Stimulated activated CD8-positive, alpha-beta memory T cell treated with anti-CD3 and anti-CD28 coated beads, Interleukin-15, amount 100 ng/mL, for 1 hour (primary cell): ENCODE data around the gene SOS1.
"Not testable (repeated sequence)": the region's sequence is repeated elsewhere in the genome, so short reads cannot be mapped to it uniquely, and the experiment has no call there.

Source experiments
- DNase-seq: peaks from one replicate; pipeline ENCODE4 v3.0.0-alpha.2; 2020; ENCODE audit warnings: low read depth

The SOS1 gene

DNA sequence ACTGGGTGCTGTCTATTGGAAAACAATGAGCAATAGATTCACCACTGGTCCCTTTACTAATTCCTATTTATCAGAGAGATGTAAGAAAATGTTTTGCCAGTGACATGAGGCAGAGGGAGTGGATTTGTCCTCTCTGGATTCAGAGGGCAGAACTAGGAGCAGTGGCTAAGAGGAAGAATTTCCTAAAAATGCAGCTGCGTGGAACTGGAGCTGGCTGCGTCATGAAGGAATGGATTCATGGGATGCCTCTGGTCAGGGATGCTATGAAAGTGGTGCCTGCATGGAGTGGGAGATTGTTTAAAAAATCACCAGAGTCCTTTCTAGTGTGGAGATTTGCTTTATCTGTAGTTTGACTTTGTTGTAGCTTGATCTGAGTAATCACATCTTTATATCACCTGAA is 152.8 kb downstream of the SOS1 start:
- no peak for DNase-seq

DNA sequence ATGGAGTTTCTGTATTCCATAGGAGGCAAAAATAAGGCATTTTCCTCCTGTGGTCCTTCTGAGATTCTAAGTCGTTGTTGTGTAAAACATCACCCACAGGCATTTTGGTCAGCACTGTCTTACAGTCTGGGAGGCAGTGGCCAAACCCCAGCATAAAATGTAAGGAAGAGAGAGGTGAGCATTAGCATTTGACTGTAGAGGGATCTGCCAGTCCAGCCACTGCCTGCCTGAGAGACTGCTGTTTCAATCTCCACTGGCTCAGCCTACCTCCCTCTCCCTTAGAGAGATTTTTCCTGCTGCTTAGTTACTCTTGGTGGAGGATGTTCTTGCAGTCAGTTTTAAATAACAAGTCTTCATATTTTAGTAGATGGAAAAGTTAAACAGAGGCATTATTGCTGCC is 154.2 kb downstream of the SOS1 start:
- no peak for DNase-seq

DNA sequence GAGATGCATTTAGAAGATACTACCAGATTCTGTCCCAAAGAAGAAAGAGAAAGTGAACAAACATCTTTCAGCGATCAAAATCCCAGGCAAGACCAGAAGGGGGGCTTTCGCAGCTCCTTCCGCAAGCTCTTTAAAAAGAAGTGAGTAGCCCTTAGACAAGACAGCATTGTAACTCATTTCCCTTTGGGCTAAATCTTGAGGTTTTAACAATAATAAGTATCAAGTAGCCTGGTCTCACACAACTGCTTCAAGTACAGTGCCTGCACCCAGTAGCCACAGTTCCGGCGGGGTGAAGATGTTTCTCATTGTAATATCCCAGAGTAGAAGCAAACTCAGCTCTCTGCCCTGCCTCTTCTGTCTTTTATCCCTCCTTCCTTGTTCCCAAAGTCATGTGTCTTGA is 154.8 kb downstream of the SOS1 start:
- no peak for DNase-seq

DNA sequence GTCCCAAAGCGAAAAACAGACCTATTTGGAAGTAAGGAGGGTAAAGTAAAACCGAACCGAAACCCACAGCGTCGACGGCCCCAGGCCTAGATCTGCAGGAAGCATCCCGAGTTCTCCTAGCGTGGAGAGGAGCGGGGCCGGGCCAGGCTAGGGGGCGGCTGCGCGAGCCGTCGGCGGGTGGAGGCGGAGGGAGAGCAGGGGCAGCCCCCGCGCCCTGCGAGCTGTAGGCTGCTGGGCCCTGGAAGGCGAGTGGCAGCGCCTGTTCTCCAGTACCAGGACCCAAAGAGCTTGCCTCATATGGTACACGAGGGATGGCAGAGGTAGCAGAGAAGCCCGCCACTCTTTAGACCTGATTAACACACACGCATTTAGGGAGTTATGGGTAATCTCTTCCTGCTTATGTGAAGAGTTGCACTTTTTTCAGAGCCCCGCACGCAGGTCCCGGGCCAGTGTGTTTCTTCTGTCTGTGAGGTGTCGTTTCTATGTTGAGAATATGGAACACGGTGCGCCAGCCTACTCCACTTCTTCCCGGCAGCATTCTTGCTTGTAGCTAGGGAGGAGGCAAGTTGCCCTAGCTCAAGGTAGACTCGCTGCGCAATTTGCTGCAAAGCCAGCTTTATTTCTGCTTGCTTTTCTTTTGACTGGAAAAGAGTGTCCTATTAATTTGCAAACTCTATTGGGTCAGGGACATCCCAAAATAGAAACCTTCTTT is 160.1 kb downstream of the SOS1 start:
- no peak for DNase-seq

DNA sequence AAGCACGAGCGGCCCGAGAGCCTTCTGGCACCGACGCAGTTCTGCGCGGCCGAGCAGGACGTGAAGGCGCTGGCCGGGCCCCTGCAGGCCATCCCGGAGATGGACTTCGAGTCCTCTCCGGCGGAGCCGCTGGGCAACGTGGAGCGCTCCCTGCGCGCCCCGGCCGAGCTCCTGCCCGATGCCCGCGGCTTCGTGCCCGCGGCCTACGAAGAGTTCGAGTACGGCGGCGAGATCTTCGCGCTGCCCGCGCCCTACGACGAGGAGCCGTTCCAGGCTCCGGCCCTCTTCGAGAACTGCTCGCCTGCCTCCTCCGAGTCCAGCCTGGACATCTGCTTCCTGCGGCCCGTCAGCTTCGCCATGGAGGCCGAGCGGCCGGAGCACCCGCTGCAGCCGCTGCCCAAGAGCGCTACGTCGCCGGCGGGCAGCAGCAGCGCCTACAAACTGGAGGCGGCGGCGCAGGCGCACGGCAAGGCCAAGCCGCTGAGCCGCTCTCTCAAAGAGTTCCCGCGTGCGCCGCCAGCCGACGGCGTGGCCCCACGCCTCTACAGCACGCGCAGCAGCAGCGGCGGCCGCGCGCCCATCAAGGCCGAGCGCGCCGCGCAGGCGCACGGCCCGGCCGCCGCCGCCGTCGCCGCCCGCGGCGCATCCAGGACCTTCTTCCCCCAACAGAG is 160.8 kb downstream of the SOS1 start:
- peak; percentile 2 for DNase-seq

DNA sequence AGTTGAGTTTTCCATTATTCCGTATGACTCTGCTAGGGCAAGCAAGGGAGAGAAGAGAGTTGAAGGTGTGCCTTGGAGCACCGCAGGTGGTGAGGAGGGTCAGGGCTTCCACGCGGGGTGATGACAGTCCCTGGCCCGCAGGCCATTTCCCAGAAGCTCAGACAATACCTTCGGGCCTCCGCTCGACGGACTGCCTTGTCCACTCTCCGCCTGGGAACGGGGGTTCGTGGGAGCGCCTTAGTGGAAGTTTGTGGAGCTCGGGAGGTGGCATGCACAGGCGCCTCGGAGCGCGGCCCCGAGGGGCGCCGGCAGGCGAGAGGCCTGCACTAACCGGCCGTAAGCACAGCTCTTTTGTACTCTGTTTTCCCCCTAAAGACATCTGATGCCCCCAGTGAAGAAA is 161.4 kb downstream of the SOS1 start:
- no peak for DNase-seq

DNA sequence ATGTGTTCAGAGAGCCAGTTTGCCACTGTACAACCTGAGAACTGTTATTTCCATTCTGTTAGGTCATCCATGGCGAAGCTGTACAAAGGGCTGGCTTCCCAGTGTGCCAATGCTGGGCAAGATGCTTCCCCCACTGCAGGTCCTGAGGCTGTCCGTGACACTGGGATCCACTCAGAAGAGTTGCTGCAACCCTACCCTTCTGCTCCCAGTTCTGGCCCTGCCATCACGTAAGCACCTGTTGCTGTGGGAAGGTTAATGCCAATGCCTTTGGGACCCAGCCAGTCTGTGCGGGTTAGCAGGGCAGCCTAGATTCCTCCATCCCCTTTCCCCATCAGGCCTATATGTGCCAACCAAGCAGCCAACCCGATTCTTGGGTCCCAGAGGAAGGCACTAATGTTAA is 162.9 kb downstream of the SOS1 start:
- no peak for DNase-seq

DNA sequence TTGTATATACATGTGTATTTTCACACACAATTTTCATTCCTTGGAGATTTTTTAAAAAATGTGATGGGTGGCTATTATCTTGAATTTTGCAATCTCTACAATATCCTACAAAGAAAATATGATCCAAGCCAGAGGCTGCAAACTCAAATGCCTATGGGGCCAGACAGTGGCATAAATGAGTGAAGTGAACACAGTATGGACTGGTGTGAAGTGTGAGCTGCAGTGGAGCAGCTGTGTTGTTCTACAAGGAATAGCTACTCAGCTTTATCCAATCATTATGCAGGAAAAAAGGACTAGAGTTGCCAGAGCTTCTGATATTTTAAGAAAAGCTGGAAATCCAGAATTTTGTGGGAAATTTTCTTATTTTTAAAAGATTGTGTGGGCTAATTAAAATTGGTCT is 169.1 kb downstream of the SOS1 start:
- no peak for DNase-seq

DNA sequence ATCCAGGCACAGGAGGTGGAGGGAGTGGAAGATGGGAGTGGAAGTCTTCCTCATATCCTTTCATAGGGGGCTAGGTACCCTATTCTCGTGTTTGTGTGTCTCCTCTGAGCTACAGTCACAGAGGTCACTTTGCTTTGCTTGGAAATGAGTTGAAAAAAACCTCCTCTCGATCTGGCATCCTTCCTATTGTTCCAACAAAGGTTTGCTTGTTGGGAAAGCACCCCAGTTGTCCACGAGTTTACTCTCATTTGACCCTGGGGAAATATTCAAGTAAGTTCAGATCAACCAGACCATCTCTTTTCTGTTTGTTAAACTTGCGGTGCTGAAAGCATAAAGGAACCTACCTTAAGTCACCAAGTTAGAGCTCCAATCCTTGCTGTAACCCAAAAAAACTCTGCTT is 171.9 kb downstream of the SOS1 start:
- DNase-seq, result no peak

DNA sequence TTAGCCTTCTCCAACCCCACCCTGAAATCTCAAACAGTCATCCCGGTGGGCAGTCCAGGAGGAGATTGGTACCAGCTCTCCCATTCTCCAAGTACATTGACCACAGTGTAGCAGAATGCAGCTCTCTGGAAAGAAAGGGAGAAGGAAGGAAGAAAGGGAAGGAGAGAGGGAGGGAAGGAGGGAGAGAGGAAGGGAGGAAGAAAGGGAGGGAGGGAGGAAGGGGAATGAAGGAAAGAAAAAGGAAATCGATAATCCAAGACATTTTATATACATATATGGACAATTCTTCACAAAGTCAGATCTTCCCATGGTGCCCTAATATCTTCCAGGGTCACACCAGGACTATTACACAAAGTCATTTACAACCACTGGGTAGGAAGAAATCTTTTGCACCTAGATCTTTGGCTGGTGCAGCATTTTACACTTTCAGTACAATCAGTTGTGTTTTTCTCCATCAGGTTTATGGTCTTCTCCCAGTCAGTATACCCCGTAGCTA is 172.4 kb downstream of the SOS1 start:
- no peak for DNase-seq

DNA sequence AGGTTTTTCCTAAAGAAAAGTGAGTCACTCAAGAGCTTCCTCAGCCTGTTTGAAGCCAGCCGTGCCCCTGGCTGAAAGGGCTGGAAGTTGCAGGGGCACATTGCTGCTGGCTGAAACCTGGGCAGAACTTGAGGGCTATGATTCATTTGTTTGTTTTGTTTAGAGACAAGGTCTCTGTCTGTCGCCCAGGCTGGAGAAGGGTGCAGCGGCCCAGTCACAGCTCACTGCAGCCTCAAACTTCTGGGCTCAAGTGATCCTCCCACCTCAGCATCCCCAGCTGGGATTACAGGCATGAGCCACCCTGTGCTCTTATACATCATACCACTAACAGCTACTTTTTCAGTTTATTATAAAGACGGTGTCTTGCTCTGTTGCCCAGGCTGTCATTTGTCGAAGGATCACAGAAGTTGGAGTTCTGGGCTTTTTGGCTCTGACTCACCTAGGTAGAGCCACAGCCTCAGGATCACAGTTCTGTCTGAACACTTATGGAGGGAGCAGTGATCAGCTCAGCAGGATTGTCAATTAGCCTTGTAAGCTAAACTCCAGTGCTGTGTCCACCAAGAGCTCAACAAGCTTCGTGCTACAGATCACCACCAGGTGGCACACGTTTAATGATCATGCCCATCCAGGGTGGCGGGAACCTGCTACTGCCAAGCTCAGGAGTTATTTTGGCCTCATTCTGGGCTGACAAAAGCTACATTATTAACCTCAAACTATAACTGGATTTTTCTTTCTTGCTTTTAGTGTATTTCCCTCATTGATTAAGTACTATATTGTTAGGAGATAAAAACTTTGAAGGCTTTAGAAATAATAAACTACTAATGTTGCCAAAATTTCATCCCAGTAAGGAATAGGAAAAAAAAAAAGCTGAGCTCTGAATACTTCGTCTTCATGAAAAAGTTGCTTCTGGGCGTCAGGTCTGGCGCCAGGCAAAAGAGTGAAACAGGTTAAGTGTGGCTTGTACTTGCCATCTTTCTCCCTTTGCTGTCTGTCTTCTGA is 173.3 kb downstream of the SOS1 start:
- DNase-seq, result peak; percentile 17

DNA sequence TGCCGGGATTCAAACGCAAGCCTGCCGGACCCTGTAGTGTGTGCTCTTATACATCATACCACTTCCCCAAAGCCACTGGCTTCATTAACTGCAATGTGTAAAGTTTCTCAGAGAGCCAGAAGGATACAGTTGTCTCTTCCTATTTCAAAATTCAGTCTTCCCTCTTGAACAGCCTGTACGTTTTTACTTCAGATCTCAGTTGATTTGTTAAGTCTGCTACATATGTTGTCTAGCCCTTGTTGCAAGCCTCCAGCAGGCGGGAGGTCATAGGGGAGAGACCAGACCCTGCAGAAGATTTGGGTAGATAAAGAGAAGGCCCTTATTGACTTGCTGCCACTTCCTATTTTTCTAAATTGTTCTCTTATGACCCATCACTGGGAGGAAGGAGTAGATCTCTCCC is 174.9 kb downstream of the SOS1 start:
- DNase-seq, result no peak

DNA sequence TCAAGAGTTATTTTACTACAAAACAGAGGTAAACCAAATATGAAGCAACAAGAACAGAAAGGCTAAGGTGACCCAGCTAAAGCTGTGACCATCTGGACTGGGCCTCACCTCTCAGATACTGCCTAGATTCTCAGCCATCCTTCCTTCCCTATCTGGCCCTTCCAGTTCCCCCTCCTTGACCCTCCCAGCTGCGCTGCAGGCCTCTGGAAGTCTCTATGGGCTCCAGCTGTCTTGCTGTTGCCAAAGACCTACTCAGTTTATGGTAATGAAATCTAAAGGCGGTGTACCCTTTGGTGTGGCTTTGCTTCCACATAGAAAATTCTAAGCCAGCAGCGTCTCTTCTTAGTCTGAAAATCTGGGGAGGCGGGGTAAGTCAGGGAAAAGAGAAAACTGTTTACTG is 175.5 kb downstream of the SOS1 start:
- no peak for DNase-seq

DNA sequence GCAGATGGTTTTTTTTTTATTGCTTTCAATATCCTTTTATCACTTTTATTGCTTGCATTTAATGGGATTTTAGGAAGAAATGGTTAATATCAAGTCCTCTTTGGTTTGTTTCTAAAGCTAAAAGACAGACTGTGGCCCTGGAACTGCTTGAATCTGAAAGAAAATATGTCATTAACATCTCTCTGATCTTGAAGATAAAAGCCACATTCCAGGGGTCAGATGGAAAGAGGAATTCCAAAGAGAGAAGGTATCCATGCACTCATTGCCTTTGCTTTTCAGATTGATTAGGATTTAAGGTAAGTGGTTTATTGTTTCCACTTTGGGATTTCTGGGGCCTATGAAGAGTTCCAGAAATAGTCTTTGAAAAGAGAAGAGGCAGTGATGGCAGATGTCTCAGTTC is 177.1 kb downstream of the SOS1 start:
- DNase-seq, result no peak

DNA sequence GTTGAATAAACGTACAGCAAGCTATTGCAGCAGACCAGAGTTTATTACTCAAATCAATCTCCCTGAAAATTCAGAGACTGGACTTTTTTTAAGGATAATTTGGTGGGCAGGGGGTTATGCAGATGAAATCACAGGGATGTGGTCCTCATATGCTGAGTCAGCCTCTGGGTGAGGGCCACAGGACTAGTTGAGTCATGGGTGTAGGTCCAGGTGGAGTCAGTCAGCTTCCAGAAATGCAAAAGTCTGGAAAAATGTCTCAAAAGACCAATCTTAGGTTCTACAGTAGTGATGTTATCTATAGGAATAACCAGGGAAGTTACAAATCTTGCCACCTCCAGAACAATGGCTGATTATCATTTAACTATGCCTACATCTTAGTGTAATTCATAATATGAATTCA is 180.1 kb downstream of the SOS1 start:
- DNase-seq, result no peak

DNA sequence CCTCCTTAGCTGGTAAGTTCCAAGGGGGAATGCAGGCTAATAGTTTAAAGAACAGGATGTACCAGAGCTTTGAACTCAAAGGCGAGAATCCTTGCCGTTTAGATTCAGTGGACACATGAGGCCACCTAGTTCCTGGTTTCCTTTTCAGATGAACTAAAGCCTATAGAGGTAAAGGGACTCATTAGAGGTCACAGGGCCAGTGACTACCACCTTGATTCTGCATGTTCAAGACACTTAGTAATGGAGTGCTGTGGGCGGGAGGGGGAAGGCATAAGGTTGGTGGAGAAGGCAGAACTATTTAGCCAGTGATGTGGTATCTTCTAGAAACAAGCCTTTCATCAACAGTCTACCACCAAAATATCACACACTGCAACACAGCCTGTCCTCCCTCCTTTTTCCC is 183.3 kb downstream of the SOS1 start:
- no peak for DNase-seq

DNA sequence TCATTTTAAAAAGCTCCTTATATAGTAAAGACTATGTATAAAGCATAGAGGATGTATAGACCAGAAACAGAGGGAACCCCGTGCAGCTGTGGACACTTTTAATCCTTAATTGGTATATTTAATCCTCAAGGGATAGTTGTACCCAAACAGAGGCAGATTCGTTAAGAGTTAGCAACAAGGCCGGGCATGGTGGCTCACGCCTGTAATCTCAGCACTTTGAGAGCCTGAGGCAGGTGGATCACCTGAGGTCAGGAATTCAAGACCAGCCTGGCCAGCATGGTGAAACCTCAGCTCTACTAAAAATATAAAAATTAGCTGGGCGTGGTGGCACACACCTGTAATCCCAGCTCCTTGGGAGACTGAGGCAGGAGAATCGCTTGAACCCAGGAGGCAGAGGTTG is 184.3 kb downstream of the SOS1 start:
- not testable (repeated sequence) for DNase-seq

DNA sequence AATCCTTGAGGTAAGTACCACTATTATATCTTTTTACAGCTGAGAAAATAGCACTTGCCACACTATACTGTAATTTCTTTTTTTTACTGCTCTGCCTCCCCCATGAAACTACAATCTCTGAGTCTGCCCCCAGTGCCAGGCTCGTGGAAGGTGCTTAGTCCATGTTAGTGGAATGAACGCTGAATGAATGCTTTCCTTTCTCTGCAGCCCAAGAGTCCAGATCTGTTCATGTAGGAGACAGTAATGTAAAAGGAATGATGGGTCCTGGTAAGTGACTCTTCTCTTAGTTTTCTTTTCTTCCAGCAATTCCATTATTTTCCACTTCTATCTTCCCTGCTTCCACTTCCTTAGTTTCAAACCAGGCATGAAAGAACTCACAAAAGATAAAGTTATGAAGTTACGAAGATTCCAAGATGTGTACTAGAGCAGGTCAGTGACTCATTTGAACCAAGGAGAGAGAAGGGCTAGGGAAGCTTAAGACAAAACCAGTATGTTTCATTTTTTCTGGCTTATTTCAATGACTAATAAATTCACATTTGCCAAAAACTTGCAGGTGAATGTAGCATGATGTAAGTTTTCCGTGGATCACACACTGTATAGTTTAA is 185.2 kb downstream of the SOS1 start:
- DNase-seq, result no peak

DNA sequence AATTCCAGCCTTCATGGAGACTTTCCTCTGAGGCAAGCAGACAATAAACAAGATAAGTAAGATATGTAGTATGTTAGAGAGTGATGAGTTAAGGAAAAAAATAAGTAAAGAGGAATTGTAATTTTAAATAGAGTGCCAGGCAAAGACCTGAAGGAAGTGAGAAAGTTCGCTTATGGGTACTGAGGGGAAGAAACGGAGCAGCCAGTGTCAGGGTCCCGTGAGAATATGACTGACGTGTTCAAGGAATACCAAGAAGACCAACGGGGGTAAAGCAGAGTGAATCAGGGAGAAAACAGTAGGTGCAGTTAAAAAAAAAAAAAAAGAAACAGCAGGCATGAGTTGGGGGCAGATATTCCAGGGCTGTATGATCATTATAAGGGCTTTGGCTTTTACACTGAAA is 186.1 kb downstream of the SOS1 start:
- DNase-seq, result no peak

DNA sequence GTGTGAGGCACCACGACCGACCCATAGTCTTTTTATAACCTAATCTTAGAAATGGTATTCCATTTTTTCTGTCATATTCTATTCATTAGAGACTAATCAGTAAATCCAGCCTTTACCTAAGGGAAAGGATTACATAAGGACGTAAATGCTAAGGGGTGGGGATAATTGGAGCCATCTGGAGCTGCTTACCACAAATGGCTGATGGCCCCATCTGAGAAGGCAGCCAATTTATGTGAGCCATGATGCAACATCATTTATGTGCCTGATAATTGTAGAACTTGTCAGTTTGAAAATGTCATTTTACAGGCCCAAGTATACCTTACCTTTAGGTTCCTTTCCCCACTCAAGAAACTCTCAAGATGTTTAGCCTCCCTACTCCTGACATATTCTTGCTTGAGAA is 187.2 kb downstream of the SOS1 start:
- DNase-seq, result no peak

DNA sequence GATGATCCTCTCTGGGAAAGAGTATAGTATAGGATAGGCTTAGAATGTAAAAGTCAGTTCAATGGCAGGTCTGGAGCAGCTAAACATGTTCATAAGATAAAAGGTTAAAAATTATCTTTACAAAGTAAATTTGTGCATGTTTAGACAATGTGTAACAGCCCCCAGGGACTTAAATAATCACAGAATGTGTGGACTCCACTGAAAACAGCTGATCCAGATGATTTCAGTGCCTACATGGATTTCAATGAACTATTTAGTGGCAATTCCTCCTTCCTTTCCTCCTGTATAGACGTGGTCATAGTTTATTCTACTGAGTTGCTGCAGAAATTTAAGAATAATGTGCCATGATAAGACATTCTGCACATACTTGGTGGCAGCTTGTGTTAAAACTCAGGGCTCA is 188.3 kb downstream of the SOS1 start:
- no peak for DNase-seq
